HepG2 (cell line): ENCODE results near the gene ALX3. TPM values are rescaled to one million over a fixed set of nuclear protein-coding genes. Genes with fewer than 3 reads are reported as not detected.

Source experiments
- ATAC-seq: fragments of 200-7000 bp; cut with Tn5 transposase; 3 replicates; pipeline ENCODE4 v1.9.1; 2020; ENCODE audit warnings: mild to moderate bottlenecking, moderate library complexity
- BruUV-seq: library from RNA; stranded (reverse); fragments of 400-500 nt; replicated peaks from 2 replicates; lab custom pipeline; 2021; lab: Mats Ljungman, UMichigan
- CTCF ChIA-PET: fragments of 300-600 bp; formaldehyde crosslinking; extraction: SDS; loops from one replicate; lab custom pipeline; 2021; ENCODE audit warnings: low total read pairs, inconsistent platforms, low intra/inter-chr PET ratio; lab: Yijun Ruan, JAX
- POLR2A ChIA-PET: fragments of 350-600 bp; sonication (Branson Sonifier 250); formaldehyde crosslinking; loops from one replicate; lab custom pipeline; 2020; ENCODE audit warnings: antibody characterized with exemption, inconsistent platforms; lab: Yijun Ruan, JAX
- DNase-seq: peaks from one replicate; pipeline ENCODE4 v3.0.0-alpha.2; 2015; ENCODE audit warnings: low spot score
- FAIRE-seq: peaks from 3 replicates; lab custom pipeline; 2011; peaks lifted over from hg19 to GRCh38; lab: Jason Lieb, UNC
- H2AFZ ChIP-seq: one replicate; pipeline ENCODE4 v1.6.1; 2011; ENCODE audit warnings: low read length, inconsistent platforms
- H3K27ac ChIP-seq: fragments of 300-600 bp; 3 replicates; pipeline ENCODE4 v1.8.0; 2011; ENCODE audit warnings: mixed run types, mild to moderate bottlenecking, mixed read lengths, low read length, inconsistent platforms; ENCODE audit not compliant: insufficient read depth; ENCODE audit errors: extremely low read length
- H3K27me3 ChIP-seq, 2 experiments: fragments of 200-600 bp in 1 of 2; 2 replicates in 1 of 2; 3 replicates in 1 of 2; pipeline versions ENCODE4 v1.6.0 to v1.8.0; 2011; ENCODE audit warnings: low read length in 2 of 2, mild to moderate bottlenecking in 2 of 2, moderate library complexity in 2 of 2, inconsistent platforms in 1 of 2; ENCODE audit not compliant: insufficient read depth in 2 of 2, control insufficient read depth in 1 of 2
- H3K36me3 ChIP-seq, 2 experiments: fragments of 200-600 bp in 1 of 2; replicated peaks in 1 of 2; 2 replicates in 1 of 2; 3 replicates in 1 of 2; pipeline versions ENCODE4 v1.5.1 to v1.8.0; 2011; ENCODE audit warnings: low read length in 2 of 2, inconsistent platforms in 1 of 2; ENCODE audit not compliant: insufficient read depth in 2 of 2, control insufficient read depth in 1 of 2
- H3K4me1 ChIP-seq: 2 replicates; pipeline ENCODE4 v1.5.1; 2012; ENCODE audit warnings: low read length, inconsistent platforms; ENCODE audit not compliant: insufficient read depth
- H3K4me2 ChIP-seq: 2 replicates; pipeline ENCODE4 v1.6.0; 2011; ENCODE audit warnings: low read depth, low read length, inconsistent platforms
- H3K4me3 ChIP-seq, 3 experiments: fragments of 200-600 bp in 1 of 3; sonication (generic), shearing (Covaris generic) in 1 of 3; replicated peaks in 1 of 3; 2 replicates each; pipeline ENCODE4 v1.5.1; 2011 to 2016; ENCODE audit warnings: low read length in 3 of 3, inconsistent platforms in 2 of 3, low read depth in 2 of 3, mild to moderate bottlenecking in 2 of 3, control low read depth in 1 of 3, mixed read lengths in 1 of 3; ENCODE audit not compliant: insufficient read depth in 1 of 3
- H3K79me2 ChIP-seq: one replicate; pipeline ENCODE4 v1.6.1; 2011; ENCODE audit warnings: low read length, inconsistent platforms; ENCODE audit not compliant: insufficient read depth
- H3K9ac ChIP-seq: 2 replicates; pipeline ENCODE4 v1.6.0; 2011; ENCODE audit warnings: mild to moderate bottlenecking, low read depth, low read length, inconsistent platforms; ENCODE audit not compliant: insufficient read depth
- H3K9me3 ChIP-seq: 2 replicates; pipeline ENCODE4 v1.5.1; 2012; ENCODE audit warnings: mild to moderate bottlenecking, low read length
- H4K20me1 ChIP-seq: 2 replicates; pipeline ENCODE4 v1.6.0; 2011; ENCODE audit warnings: inconsistent platforms, mild to moderate bottlenecking, low read length, moderate library complexity; ENCODE audit not compliant: insufficient read depth
- ELF4 ChIP-seq: sonication (generic); formaldehyde crosslinking; IDR thresholded peaks from 2 replicates; pipeline ENCODE4 v1.5.0; 2020; ENCODE audit warnings: missing genetic modification reagents, mild to moderate bottlenecking, moderate library complexity, borderline replicate concordance
- HNF4A ChIP-seq: sonication (generic); formaldehyde crosslinking; IDR thresholded peaks from 2 replicates; pipeline ENCODE4 v1.4.0; 2020; ENCODE audit warnings: missing genetic modification reagents
- HNF4G ChIP-seq, 2 experiments: sonication (generic) in 1 of 2; formaldehyde crosslinking in 1 of 2; IDR thresholded peaks; 2 replicates each; pipeline versions ENCODE4 v1.4.0 to v1.6.1; 2011 to 2020; ENCODE audit warnings: borderline replicate concordance in 2 of 2, low read depth in 2 of 2, mild to moderate bottlenecking in 2 of 2, low read length in 1 of 2, missing genetic modification reagents in 1 of 2, moderate library complexity in 1 of 2
- KDM1A ChIP-seq: IDR thresholded peaks from 2 replicates; pipeline ENCODE4 v1.6.1; 2016; ENCODE audit warnings: missing compliant biosample characterization
- KLF16 ChIP-seq, 2 experiments: sonication (generic) in 1 of 2; formaldehyde crosslinking in 1 of 2; IDR thresholded peaks; 2 replicates each; pipeline versions ENCODE4 v1.6.1 to v1.8.0; 2016 to 2023; ENCODE audit warnings: missing genetic modification reagents in 2 of 2, missing compliant biosample characterization in 1 of 2
- NKX3-1 ChIP-seq: sonication (generic); formaldehyde crosslinking; IDR thresholded peaks from 2 replicates; pipeline ENCODE4 v1.5.0; 2020; ENCODE audit warnings: missing genetic modification reagents
- PAX8 ChIP-seq: sonication (generic); formaldehyde crosslinking; IDR thresholded peaks from 2 replicates; pipeline ENCODE4 v1.8.0; 2022; ENCODE audit warnings: mild to moderate bottlenecking, missing genetic modification reagents, borderline replicate concordance
- RELA ChIP-seq: sonication (generic); formaldehyde crosslinking; IDR thresholded peaks from 2 replicates; pipeline ENCODE4 v1.4.0; 2020; ENCODE audit warnings: missing genetic modification reagents
- ZNF17 ChIP-seq: sonication (generic); formaldehyde crosslinking; IDR thresholded peaks from 2 replicates; pipeline ENCODE4 v1.5.0; 2020; ENCODE audit warnings: mild to moderate bottlenecking, missing genetic modification reagents
- ZNF24 ChIP-seq: fragments of 450-650 bp; IDR thresholded peaks from 2 replicates; pipeline ENCODE4 v1.6.1; 2017; ENCODE audit warnings: antibody characterized with exemption, mild to moderate bottlenecking
- ZNF446 ChIP-seq: sonication (generic); formaldehyde crosslinking; IDR thresholded peaks from 2 replicates; pipeline ENCODE4 v1.5.0; 2020; ENCODE audit warnings: mild to moderate bottlenecking, missing genetic modification reagents
- ZNF558 ChIP-seq: sonication (generic); formaldehyde crosslinking; IDR thresholded peaks from 2 replicates; pipeline ENCODE4 v1.9.0; 2022; ENCODE audit warnings: mild to moderate bottlenecking, missing genetic modification reagents, borderline replicate concordance
- ZNF569 ChIP-seq: sonication (generic); formaldehyde crosslinking; IDR thresholded peaks from 2 replicates; pipeline ENCODE4 v1.5.0; 2020; ENCODE audit warnings: mild to moderate bottlenecking, missing genetic modification reagents, moderate library complexity, borderline replicate concordance
- WGBS: methylation state at CpG from one replicate; pipeline ENCODE4 v1.1.6; 2017; ENCODE audit warnings: low lambda C conversion rate; 5-methylcytosine and 5-hydroxymethylcytosine counted together
- in situ Hi-C: cut with HindIII; loops from 2 replicates; pipeline ENCODE4 v1.10.0; 2017; ENCODE audit warnings: low pct_unique_long_range_greater_than_20kb; ENCODE audit not compliant: extremely low pct_ligation_motif_present
- intact Hi-C: fragments of 100-400 bp; cut with micrococcal nuclease; formaldehyde crosslinking; loops from one replicate; pipeline ENCODE4 v1.10.0; 2022; ENCODE audit not compliant: unreplicated experiment
- polyA plus RNA-seq, 8 experiments: library from polyadenylated mRNA; depleted of rRNA in 3 of 8; stranded (reverse) in 7 of 8; unstranded in 1 of 8; fragments of >200 nt; fragmentation: Illumina TruSeq in 4 of 8; extraction: Trizol in 4 of 8; gene quantifications; 2 replicates each; pipeline versions ENCODE4 v1.2.1 to v1.2.3, GENCODE V29; 2011 to 2016; ENCODE audit warnings: low read depth in 4 of 8, missing spikeins in 1 of 8, mixed read lengths in 1 of 8; ENCODE audit not compliant: insufficient read depth in 1 of 8
- total RNA-seq, 5 experiments: library from RNA; depleted of rRNA; stranded (reverse); fragments of >200 nt; fragmentation: Illumina TruSeq; extraction: Trizol; gene quantifications; 2 replicates each; pipeline ENCODE4 v1.2.3, GENCODE V29; 2016; ENCODE audit warnings: low read depth in 1 of 5
- TF ChIP-seq, protein P1 (sequence below): sonication (generic); formaldehyde crosslinking; IDR thresholded peaks from 2 replicates; pipeline ENCODE4 v1.4.0; 2020; ENCODE audit warnings: missing genetic modification reagents
- TF ChIP-seq, protein P2 (sequence below): sonication (generic); formaldehyde crosslinking; IDR thresholded peaks from 2 replicates; pipeline ENCODE4 v1.8.1; 2022; ENCODE audit warnings: low read depth, mild to moderate bottlenecking, missing genetic modification reagents
- TF ChIP-seq, protein P3 (sequence below): sonication (generic); formaldehyde crosslinking; IDR thresholded peaks from 2 replicates; pipeline ENCODE4 v1.4.0; 2020; ENCODE audit warnings: mild to moderate bottlenecking, missing genetic modification reagents
- TF ChIP-seq, protein P4 (sequence below): sonication (generic); formaldehyde crosslinking; IDR thresholded peaks from 2 replicates; pipeline ENCODE4 v1.5.0; 2020; ENCODE audit warnings: missing genetic modification reagents

ALX3 gene
- total and polyA plus RNA-seq, 2 of the 13 experiments (the other 11 are each of a cell fraction or from before 2014, with no cell fraction given), result not detected

DNA sequence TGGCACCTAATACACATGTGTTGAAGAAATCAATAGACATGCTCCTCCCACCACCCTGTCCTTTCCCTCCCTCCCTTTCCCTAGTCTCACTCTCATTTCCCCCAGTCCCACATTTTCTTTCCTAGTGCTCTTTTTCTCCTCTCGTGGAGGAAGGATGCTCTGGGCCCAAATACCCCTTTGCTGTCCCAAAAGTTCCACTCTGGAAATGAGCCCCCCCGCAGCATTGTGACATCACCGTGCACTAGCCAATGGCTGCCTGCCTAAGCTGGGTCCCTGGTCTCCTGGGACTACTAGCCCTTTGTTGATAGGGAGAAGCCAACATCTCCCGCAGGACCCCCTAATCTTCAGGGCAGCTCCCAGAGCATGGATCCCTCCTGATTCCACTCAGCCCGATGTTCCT lies 41.7 kb upstream of the ALX3 start, which contains the start of gene UBL4B (continued):
- TF ChIP-seq ZNF446 (CRISPR knock-in tag), result no peak

DNA sequence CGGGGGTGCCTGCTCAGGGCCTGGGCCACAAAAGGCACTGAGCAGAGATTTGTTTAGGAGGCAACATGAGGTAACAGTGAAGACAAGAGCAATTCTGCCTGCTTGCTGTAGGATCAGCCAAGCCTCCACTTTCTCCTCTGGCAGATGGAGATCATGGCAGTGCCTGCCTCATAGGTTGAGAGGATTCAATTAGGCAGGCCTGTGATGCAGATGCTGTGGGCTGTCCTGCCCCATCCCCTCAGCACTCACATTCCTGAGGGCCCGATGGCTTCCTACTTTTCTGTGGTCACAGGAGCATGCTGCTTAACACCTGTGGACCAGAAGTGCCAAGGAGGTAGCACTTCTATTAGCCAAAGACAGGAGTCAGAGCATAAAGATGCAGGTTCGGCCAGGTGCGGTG lies 40.6 kb upstream of the ALX3 start:
- intact Hi-C loops, result no loop called here
- H3K4me1 ChIP-seq, result no peaks in the 10 kb centered on the region
- POLR2A ChIA-PET, result no interaction called here

More for the DNA sequence above, 40.6 kb upstream of the ALX3 start:
- H3K36me3 ChIP-seq, result no peaks in the 10 kb centered on the region
- no peak overlapping the region for H2AFZ ChIP-seq
- in situ Hi-C loops, result no loop called here
- H3K9ac ChIP-seq, result no peak overlapping the region
- DNase-seq, result no peak
- no TSS peak for BruUV-seq
- FAIRE-seq, result no peak
- H3K27ac ChIP-seq, result no peak overlapping the region
- H3K79me2 ChIP-seq, result no peaks in the 10 kb centered on the region
- ATAC-seq, result no peak
- 0% methylated on average over 1 of the region's 4 CpGs for WGBS
- no peaks in the 10 kb centered on the region for H3K9me3 ChIP-seq
- TF ChIP-seq RELA (CRISPR knock-in tag) (no peak), ZNF24 (no peak), PAX8 (no peak), KDM1A (CRISPR knock-in tag) (no peak), HNF4A (no peak), HNF4G (IDR thresholded peaks at IDR 0.05; ENCODE audit: borderline replicate concordance, low read depth, low read length) (no peak), HNF4G (CRISPR knock-in tag; IDR thresholded peaks at IDR 0.05; ENCODE audit: borderline replicate concordance, low read depth) (no peak), ZNF569 (CRISPR knock-in tag) (no peak), NKX3-1 (CRISPR knock-in tag) (no peak), ZNF17 (CRISPR knock-in tag) (no peak), KLF16 (CRISPR knock-in tag; IDR thresholded peaks at IDR 0.05) (no peak), ELF4 (CRISPR knock-in tag) (no peak), ZNF558 (CRISPR knock-in tag) (no peak)
- TF ChIP-seq, protein P1, sequence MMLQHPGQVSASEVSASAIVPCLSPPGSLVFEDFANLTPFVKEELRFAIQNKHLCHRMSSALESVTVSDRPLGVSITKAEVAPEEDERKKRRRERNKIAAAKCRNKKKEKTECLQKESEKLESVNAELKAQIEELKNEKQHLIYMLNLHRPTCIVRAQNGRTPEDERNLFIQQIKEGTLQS (CRISPR knock-in tag), result no peak
- TF ChIP-seq, protein P2, sequence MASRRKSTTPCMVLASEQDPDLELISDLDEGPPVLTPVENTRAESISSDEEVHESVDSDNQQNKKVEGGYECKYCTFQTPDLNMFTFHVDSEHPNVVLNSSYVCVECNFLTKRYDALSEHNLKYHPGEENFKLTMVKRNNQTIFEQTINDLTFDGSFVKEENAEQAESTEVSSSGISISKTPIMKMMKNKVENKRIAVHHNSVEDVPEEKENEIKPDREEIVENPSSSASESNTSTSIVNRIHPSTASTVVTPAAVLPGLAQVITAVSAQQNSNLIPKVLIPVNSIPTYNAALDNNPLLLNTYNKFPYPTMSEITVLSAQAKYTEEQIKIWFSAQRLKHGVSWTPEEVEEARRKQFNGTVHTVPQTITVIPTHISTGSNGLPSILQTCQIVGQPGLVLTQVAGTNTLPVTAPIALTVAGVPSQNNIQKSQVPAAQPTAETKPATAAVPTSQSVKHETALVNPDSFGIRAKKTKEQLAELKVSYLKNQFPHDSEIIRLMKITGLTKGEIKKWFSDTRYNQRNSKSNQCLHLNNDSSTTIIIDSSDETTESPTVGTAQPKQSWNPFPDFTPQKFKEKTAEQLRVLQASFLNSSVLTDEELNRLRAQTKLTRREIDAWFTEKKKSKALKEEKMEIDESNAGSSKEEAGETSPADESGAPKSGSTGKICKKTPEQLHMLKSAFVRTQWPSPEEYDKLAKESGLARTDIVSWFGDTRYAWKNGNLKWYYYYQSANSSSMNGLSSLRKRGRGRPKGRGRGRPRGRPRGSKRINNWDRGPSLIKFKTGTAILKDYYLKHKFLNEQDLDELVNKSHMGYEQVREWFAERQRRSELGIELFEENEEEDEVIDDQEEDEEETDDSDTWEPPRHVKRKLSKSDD (CRISPR knock-in tag), result no peak
- TF ChIP-seq, protein P3, sequence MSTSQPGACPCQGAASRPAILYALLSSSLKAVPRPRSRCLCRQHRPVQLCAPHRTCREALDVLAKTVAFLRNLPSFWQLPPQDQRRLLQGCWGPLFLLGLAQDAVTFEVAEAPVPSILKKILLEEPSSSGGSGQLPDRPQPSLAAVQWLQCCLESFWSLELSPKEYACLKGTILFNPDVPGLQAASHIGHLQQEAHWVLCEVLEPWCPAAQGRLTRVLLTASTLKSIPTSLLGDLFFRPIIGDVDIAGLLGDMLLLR (CRISPR knock-in tag), result no peak
- TF ChIP-seq, protein P4, sequence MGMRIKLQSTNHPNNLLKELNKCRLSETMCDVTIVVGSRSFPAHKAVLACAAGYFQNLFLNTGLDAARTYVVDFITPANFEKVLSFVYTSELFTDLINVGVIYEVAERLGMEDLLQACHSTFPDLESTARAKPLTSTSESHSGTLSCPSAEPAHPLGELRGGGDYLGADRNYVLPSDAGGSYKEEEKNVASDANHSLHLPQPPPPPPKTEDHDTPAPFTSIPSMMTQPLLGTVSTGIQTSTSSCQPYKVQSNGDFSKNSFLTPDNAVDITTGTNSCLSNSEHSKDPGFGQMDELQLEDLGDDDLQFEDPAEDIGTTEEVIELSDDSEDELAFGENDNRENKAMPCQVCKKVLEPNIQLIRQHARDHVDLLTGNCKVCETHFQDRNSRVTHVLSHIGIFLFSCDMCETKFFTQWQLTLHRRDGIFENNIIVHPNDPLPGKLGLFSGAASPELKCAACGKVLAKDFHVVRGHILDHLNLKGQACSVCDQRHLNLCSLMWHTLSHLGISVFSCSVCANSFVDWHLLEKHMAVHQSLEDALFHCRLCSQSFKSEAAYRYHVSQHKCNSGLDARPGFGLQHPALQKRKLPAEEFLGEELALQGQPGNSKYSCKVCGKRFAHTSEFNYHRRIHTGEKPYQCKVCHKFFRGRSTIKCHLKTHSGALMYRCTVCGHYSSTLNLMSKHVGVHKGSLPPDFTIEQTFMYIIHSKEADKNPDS (CRISPR knock-in tag), result no peak
- H3K4me2 ChIP-seq, result no peak overlapping the region
- CTCF ChIA-PET, result no interaction called here
- H3K27me3 ChIP-seq, result peaks cover 7 to 58% of the 10 kb centered on the region in 2 experiments; a peak in 3 of 5 replicates
- no peak overlapping the region for H3K4me3 ChIP-seq
- no peaks in the 10 kb centered on the region for H4K20me1 ChIP-seq
